Hepatocyte (in vitro differentiated cells): Measurements from ENCODE around the gene KRT27.

Source experiments
- CTCF ChIP-seq: fragments of 200-600 bp; sonication (generic); IDR thresholded peaks from 2 replicates; pipeline ENCODE4 v1.5.1; 2016; ENCODE audit warnings: antibody characterized with exemption, mild to moderate bottlenecking; ENCODE audit not compliant: poor library complexity
- EZH2 ChIP-seq: fragments of 200-600 bp; sonication (generic); IDR thresholded peaks from 2 replicates; pipeline ENCODE4 v1.6.1; 2016; ENCODE audit warnings: antibody characterized with exemption, mild to moderate bottlenecking, borderline replicate concordance
- EZH2phosphoT487 ChIP-seq: fragments of 200-600 bp; sonication (generic); IDR thresholded peaks from one replicate; pipeline ENCODE4 v1.6.1; 2018; ENCODE audit warnings: antibody characterized with exemption, mild to moderate bottlenecking, low read depth, moderate library complexity; ENCODE audit not compliant: unreplicated experiment, severe bottlenecking

- TF ChIP-seq CTCF (no peak), EZH2 (no peak), EZH2phosphoT487 (no peak)
Measured at GRCh38 chr17:40822132-40822812, 39.9 kb upstream of the KRT27 start, which contains the start of gene KRT10.
